Measurements from ENCODE around the gene WRNIP1.

DNA sequence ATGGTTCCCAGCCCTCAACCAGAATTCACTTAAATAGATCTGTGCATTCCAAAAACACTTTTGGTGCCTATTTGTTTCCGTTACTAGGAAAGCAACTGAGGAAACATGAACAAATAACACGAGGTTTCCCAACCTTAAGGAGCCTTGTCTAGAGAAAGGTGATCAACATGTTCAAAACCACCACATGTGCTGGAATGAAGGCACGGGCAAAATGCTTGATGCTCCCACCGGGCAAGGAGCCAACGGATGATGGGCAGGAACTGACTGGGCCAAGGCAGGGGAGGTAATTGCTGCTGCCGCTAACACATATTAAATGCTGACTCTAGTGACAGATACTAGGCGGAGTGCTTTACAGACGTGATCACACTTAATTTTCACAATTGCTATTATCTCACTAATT, 17.0 kb upstream of the WRNIP1 start:
- TF ChIP-seq ZFP30 (CRISPR knock-in tag; IDR thresholded peaks at IDR 0.05) (no peak), ESRRG (CRISPR knock-in tag; IDR thresholded peaks at IDR 0.05) (no peak), OSR1 (CRISPR knock-in tag; IDR thresholded peaks at IDR 0.05) (no peak), ISL1 (CRISPR knock-in tag; IDR thresholded peaks at IDR 0.05) (0 out of 2 replicates have a peak, but pooled peaks have one; percentile 12), PATZ1 (CRISPR knock-in tag; IDR thresholded peaks at IDR 0.05; ENCODE audit: borderline replicate concordance) (no peak)
